ENCODE data around the gene TRIO.
A peak's percentile ranks its signal among the peaks of the same experiment; 100 is the strongest.

TRIO gene

DNA sequence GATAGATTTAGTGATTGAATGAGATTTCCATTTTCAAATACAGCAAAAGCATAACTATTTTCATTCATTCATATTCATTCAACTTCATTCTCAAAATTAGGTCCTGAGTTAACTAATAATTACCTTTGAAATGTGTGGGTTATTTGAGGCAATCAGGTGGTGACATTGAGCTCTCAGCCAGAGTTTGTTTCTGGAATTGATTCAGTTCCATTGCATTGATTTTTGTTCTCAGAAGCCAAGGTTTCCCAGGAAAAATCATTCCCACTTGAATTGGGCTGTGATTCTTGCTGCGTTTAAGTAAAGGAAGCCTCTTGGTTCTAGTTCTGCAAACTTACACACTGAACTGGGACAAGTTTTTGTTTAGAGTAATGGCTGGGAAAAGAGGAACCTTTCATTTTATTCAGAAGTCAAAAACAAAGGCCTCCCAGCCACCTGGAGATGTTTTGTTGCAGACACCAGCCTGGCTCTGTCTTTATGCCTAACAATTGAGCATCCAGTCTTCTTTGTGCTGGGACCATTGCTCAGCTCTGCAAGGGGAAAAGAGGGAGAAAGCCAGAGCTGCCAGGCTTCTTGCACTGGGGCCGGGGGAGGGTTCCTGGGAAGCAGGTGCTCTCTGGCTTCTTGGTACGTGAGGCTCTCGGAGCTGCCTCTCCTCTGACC, 198.6 kb downstream of the TRIO start:
- no peak for DNase-seq

DNA sequence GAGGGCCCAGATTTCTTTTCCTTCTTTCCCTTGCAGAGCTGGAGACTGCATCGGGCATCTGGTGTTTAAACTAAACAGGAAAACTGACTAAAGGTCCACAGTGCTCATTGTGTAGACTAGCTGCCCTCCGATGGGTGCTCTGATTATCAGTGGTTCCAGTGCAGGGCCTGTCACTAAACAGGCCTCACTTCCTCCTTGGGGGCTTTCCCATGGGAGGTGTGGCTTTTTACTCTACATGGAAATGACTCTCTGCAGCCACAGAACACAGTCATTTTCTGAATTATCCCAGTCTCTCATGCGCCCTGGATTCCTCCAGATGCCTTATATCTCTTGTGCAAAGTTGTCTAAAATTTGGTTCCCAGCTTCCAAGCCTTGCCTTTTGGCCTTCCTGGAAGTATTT, 199.2 kb downstream of the TRIO start:
- DNase-seq: no peak

DNA sequence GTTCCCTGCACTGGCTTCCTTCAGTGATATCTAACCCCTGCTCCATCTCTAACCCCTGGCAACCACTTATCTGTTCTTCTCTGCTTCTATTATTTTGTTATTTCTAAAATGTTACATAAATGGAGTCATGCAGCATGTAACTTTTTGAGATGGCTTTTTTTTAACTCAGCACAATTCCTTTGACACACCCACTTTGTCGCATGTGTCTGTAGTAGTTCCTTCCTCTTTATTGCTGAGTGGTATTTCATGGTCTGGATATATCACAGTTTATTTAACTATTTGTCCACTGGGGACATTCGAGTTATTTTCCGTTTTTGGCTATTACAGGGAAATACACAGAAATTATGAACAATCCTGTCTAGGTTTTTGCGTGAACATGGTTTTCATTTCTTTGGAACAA, 200.2 kb downstream of the TRIO start:
- no peak for DNase-seq

DNA sequence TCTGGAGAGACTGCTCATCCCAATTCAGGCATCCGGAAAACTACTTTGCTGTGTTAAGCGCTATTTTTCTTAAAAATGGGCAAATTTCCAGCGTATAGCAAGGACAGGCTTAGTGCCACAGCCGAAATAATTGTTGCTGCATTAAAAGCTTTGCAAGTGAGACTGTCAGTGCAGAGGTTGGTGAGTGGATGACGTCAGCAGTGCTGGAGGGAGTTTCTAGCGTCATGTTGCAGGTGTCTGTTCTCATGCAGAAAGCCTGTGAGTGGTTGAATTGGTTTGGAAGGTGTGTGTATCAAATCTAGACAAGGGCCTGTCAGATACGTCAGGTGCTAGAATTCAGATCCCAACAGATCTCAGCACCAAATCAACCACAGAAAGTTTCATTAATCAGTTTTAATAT, 204.4 kb downstream of the TRIO start:
- no peak for DNase-seq

DNA sequence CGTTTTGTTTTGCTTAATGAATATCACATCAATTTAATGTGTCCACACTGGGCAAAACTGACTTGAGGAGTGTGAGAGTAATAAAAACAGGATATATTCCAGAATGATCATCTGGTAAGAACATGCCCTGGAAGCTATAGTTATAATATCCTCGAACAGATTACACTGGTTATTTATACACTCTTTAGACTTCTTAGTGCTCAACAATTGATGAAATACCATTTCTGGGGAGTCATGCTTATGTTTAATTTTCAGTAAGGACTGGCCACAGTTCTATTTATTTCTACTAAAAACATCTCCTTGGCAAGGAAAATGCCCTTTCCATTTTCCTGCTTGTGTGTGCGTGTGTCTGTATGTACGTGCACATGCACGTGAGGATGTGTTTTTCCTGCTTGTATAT, 205.0 kb downstream of the TRIO start:
- no peak for DNase-seq

DNA sequence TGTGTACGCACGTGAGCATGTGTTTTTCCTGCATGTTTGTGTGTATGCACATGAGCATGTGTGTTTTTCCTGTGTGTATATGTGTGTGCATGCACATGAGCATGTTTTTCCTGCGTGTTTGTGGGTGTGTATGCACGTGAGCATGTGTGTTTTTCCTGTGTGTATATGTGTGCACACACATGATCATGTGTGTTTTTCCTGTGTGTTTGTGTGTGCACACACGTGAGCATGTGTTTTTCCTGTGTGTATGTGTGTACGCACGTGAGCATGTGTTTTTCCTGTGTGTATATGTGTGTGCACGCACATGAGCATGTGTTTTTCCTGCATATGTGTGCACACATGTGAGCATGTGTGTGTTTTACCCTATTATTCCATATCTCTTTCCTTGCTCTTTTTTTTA, 205.9 kb downstream of the TRIO start:
- no peak for DNase-seq

DNA sequence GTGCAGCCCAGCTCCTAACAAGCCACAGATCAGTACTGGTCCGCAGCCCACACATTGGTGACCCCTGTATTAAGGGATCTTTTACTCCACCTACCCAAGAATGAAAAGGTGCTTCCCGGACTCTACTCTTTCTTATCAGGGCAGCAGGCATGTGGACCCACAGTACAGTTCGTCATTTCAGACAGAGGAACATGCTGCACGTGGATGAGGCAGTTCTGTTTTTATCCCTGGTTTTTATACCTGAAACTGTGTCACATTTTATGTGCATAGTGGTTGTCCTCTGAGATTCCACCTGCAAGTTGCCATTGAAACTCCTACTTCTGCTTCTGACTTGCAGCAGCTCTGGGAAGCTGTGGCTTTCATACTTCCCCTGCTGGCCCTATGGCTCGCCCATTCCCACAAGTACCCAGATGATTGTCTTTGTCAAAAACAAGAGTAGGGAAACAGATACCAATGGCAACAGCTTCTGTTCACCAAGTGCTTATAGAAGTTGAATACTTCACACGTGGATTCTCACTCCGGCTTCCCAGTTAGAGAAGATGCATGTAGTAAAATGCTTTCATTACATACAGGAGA, 208.0 kb downstream of the TRIO start:
- DNase-seq: no peak

DNA sequence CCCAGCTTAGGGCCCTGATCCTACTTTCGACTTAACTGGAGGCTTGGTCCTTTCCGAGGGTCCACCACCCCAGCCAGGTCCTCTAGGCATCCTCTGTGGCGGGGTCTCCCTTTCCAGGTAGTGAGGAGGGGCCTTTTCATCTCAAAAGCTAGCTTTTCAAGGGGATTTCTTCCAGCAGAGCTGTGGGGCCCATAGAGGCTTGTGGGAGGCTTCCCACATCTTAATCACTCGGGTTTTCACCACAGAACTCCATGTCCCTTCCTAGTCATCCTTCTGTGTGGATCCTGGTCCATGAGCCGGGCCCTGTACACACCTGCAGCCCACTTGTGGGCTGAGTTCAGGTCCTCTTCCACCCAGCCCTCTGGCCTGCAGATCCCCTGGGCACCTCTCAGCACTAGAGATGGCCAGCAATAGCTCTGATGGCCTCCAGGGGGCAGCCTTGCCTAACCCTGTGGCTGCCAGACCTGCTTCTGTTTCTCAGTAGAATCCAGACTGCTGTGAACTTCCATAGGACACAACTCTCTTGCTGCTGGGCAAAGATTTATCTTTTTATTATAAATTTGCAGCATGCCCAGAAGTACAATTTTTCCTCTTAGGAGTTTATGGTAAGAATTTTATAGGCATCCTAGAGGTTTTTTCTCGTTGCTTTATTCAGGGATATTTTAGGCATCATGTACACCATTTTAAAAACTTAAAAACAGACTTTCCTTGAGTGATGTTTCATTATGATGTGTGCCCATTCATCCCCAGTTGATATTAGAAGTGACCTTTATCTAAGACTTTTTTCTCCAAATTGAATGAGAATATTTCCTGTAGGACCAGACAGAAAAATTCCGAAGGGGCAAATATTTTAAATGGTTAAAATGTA, 208.9 kb downstream of the TRIO start:
- DNase-seq: peak; percentile 35

DNA sequence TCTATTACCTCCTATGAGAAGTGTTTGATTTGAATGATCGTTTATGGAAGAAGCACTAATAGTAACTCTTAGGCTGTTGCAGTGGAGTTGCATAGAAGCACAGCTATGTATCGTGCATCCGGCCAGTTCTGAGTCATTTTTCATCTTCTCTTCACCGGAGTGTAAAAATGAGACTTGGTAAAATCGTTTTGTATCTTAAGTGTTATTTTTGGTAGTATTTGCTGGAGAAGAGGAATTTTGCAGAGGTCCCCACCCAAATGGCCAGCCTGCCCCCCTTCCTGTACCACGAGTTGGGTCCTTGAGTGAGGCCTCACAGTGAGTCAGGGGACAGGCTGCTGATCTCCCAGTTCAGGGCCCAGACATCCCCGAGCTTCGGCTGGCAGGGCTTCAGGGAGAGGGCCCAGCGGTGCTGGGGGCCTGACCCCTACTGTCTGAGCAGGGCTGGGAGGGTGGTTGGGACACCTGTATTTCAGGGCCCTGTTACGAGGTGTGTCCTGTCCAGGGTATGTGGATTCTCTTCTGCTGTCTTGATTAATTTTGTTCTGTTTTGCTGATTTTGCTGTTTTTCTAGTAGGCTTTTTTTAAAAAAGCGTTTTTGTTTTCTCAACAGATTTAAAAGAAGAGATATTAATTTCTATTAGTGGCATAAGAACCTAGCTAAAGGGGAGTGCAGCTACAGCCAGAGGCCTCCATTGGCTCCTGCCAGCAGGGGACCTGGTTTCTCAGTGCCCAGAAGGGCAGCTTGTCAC, 210.8 kb downstream of the TRIO start:
- DNase-seq: no peak

DNA sequence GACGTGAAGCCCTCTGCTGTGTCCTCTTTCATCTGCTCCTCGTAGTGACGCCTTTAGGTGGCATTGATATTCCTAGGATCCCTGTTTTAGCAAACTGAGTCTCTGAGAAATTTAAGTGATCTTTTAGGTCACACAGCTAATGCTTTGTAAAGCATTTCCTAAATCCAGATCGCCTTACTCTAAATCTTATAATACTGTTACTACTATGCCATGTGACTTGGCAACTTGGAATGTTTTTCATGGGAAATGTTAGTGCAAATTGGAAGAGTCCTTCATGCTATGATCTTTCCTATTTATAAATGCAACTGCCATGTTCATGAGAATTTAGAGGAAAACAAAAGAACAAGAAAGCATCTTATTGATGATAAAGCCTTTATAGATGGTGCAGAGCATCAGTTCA, 212.2 kb downstream of the TRIO start:
- no peak for DNase-seq

DNA sequence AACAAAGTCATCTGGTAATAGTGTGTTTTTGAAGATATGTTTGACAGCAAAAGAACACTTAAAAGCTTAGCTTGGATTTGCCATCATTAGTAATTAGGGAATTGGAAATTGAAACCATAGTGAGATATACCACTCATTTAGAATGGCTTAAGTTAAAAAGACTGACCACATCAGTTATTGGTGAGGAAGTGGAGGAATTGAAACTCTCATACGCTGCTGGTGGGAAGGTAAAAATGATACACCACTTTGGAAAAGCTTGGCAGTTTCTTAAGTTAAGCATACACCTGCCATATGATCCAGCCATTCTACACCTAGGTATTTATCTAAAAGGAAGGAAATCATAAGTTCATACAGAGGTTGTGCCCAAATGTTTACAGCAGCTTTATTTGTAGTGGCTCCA, 213.2 kb downstream of the TRIO start:
- no peak for DNase-seq

DNA sequence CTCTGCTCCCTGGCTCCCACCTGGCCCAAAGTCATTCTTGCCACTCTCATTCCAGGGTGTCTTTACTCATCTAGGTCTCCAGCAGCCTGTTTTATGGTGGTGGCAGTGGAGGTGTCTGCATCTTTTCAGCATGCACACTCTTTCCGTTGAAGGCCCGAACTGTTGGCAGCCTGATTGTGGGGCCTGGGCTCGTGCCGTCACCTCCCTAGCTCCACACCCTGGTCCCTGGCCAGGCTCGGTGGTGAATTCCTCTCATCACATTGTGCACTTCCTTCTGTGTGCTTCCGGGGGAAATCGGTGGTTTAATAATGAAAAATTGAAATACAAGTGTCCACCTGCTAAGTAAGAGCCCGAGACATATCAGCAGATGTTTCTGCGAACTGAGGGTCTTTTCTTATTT, 214.3 kb downstream of the TRIO start:
- DNase-seq: no peak

DNA sequence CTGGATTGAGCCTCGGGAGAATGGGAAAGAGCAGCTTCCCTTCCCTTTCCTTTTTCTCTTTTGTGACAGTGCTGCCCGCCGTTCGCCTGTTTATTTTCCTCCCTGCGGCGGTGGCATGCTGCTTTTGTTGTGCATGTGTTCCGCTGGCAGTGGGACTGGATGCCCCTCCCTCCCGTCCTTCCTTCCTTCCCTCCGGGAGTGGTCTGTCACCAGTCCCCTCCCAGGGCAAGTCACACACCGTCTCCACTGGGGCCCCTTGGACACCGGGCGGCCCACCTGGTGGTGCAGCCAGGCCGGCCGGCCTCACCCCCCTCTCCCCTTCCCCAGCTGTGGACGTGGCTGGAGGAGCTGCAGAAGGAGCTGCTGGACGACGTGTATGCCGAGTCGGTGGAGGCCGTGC, 214.7 kb downstream of the TRIO start:
- DNase-seq: no peak

DNA sequence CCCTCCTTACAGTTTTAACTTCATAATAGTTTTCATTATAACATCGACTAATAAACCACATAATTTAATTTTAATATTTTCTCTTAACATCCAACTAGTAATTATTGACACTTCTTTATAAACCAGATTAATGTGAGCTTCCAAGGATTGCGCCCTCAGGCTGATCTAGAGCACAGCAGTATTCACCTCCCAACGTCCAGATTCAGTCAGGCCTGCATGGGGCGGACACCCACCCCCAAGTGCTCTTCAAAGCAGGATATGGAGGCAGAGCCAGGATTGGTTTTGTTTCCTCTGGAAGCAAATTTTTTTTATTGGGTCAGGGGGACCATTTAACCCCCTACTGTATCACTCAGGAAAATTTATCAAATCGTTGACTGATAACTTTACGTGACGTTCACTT, 215.4 kb downstream of the TRIO start:
- DNase-seq: no peak

DNA sequence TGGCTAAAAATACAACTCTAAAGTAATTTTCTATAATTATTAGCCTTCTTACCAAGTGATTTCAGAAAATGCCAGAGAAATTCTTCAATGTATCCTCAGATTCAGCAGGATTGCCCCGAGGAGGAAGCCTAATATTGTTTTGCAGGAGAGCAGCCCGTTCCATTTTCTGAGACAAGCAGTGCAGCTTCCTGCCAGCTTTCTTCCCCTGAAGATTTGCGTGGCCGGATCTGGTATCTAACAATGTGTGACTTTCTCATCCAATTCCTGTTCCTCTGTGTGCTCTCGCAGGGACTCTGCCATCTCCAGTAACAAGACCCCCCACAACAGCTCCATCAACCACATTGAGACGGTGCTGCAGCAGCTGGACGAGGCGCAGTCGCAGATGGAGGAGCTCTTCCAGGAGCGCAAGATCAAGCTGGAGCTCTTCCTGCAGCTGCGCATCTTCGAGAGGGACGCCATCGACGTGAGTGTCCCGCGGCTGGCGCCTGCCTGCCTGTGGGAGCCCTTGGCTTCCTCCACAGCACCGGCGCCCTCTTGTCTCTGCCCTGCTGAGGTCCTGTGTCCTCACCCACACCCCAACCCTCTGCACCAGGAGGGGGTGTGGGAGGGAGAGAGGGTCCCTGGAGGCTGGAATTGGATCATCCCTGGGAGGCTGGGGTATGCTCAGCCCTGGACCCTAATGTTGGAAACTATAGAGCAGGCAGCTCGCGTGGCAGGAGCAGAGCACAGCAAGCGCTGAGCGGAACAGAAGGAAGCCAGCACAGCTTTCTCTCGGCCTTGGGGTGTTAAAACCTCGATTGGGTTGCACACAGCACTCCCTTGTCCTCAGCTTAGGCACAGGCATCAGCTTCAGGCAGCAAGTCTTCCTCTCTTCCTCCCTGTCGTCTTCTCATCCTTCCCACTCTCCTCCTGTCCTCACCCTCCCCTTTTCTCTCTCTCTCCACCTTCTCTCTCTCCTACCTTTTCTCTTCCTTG, 216.2 kb downstream of the TRIO start:
- DNase-seq: no peak

DNA sequence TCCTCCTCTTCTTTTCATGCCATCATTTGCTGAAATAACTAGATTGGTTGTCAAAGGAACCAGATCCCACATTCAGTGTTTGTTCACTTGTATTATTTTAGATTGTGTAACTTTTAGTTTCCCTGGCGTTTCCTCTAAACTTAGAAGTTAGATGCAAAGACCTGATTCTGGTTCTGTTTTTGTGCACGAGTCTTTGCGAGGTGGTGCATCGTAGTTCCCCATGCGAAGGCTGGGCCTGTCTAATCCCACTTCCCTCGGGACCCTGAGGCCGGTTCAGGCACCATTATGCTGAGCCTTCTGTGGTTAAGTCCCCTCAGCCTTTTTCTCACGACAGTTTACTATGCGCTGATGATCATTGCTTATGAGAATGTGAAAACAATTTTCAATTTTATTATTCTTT, 219.3 kb downstream of the TRIO start:
- DNase-seq: no peak

DNA sequence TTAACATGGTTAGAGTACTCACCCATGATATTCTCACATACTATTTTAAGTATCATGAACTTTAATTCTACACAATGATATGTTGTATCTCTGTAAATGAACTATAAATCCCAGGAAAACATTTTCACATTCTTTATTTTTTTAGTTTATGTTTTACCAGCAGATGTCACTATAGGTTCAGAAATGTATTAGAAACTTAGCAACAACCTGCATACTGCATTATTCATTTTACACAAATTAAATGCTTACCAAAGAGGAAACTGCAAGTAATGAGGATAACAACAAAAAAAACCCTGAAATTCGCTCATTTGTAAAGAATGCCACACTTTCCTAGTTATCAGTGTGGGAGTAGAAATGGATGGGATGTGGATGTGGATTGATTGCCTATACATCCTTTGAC, 221.0 kb downstream of the TRIO start:
- no peak for DNase-seq

DNA sequence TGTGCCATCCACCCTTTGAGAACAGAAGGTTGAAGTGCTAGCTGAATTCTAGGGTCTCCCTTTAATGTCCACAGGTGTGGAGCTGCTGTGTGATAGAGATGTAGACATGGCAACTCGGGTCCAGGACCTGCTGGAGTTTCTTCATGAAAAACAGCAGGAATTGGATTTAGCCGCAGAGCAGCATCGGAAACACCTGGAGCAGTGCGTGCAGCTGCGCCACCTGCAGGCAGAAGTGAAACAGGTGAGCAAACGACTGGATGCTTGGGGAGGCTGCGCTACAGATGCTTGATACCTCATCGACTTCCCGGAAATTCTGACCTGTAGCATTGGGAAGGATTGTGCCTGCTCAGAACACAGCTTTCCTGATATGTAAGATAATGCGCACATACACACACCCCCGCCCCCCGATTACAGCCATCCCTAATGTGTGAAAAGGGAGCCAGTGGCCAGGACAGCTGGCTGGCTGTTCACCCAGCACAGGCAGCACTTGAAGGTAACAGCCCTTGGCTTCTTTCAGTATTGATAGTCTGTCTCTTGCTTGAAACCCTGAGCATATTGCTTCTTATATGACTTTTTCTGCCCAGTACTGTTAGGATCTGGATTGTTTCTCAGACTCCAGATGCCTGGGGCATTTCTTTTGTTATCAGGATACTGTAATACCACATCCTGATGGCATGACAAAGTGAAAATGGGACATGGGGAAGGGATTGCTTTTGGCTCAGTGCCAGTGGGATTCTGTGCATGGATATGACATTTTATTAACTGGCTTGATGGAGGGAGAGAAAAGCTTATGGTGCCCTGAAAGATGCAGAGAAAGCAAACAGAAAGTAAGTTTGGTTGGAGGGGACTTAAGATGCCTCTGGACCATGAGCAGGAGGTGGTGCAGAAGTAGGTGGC, 221.7 kb downstream of the TRIO start:
- no peak for DNase-seq

DNA sequence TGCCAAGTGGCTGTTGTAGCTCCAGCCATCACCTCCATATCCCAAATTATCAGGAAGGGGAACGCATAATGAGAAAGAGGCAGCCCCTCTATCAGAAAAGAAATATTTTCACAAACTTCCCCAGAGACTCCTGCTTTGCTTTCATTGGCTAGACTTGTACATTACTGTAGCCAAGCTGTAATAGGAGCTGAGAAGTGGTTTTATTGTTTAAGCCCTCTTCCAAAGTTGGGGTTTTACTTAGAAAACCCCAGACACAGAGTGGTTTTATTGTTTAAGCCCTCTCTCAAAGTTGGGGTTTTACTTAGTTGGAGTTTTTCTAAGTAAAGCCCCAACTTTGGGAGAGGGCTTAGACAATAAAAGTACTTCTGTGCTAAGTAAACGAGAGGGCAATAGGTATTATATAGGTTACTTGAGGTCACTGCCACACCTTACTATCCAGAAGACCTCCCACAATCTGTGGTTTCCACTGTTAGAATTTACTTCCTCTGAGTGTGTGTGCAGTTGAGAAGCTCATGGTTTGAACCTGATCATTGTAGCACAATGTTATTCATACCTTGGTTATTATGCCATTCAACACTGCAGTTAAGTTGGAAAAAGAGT, 222.8 kb downstream of the TRIO start:
- no peak for DNase-seq

DNA sequence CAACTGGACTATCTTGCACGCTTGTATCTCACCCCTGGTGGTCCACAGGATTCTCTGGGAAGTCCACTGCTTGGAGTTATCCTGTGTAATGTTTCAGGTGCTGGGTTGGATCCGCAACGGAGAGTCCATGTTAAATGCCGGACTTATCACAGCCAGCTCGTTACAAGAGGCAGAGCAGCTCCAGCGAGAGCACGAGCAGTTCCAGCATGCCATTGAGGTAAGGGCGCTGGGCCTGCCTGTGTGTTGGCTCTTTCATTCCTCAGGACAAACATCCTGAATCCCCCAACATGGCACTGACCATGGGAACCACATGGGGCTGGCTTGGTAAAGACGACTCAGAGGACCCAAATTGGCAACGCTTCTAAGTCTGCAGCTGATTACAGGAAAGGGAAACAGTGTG, 223.6 kb downstream of the TRIO start:
- DNase-seq: no peak

DNA sequence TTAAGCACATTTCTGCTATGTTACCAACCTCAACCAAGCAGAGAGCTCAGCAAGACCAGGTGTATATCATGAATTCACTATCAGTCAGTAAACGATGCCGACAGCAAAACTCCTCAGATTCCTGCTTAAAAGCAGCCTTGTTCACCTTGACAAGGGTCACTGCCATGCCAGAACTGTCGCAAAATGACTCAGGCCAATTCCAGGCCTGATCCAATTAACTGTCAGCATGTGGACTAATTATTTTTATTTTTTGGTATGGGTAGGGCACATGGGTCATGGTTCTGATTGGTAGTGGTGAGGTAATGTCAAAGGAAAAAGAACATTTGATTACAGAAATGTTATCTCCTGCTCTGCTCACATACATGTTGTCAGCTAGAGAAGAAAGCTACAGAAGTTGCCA, 224.2 kb downstream of the TRIO start:
- no peak for DNase-seq

All from NCI-H1436 (cell line).